Activated CD8-positive, alpha-beta memory T cell treated with anti-CD3 and anti-CD28 coated beads for 4 hours (primary cell): ENCODE data around the gene ALDH1A1.
"Not testable (repeated sequence)": the region's sequence is repeated elsewhere in the genome, so short reads cannot be mapped to it uniquely, and the experiment has no call there.

Experiments
- DNase-seq, 2 donors: peaks; one replicate each; pipeline ENCODE4 v3.0.0-alpha.2; 2020; ENCODE audit warnings: low read depth in 2 of 2

The ALDH1A1 gene

GRCh38 chr9:72896439-72896838 lies 56.4 kb downstream of the ALDH1A1 start:
- DNase-seq, result no peak

- DNase-seq, result no peak
Measured at GRCh38 chr9:72895122-72895521, 57.7 kb downstream of the ALDH1A1 start.

DNA sequence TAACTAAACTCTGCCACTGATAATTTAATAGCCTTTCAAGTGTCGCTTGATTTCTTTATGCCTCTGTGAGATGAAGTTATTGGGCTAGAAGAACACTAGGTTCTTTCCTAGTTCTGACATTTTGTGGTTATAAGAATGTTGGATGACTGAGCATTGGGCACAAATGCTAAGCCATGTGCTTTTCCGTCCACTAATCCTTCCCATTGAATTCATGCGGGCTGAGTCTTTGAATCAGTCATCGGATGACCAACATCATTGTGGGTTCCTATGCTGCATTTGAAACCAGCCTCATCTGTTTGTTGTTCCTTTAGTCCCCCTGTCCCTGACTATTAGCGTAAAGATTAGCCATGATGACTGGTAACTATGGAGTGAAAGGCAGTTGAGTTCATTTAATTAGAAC lies 58.5 kb downstream of the ALDH1A1 start:
- no peak for DNase-seq

DNA sequence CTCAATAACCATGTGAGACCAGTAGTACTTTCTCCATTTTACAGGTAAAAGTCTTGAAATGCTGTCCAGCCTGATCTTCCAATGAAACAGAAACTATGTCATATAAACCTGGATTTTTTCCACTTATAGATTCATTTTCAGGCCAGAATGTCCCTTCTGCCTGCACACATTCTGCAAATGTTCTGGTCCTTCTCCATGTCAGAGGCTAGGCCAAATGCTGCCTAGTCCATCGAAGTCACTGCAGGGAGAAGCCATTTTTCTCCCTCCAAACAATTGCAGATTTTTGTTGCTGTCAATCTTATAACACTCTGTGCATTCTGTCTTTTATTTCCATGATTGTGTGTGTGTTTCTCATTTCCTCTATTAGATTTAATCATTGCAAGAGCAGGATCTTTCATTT lies 59.4 kb downstream of the ALDH1A1 start:
- no peak for DNase-seq

GRCh38 chr9:72891043-72891442 lies 61.8 kb downstream of the ALDH1A1 start:
- no peak for DNase-seq

DNA sequence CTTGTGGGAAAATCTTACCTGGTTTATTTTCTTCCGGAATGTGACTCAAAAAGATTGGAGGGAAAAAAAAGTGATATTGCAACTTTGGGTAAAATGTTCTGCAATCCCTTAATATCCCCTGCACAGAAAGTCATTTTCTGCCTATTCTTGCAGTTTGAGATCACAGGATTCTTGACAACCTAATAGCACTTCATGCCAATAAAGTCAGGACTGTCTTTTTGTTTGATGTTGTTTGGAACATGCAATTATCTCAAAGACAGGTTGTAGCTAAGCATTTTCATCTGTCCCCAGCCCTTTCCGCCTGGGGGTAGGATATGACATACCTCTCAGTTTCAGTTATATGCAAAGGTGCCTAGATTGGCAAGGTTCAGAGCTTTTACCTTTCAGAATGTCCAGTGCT lies 63.9 kb downstream of the ALDH1A1 start:
- DNase-seq, result no peak

GRCh38 chr9:72888067-72888466 lies 64.8 kb downstream of the ALDH1A1 start:
- no peak for DNase-seq

GRCh38 chr9:72886386-72886785 lies 66.5 kb downstream of the ALDH1A1 start:
- no peak for DNase-seq

DNA sequence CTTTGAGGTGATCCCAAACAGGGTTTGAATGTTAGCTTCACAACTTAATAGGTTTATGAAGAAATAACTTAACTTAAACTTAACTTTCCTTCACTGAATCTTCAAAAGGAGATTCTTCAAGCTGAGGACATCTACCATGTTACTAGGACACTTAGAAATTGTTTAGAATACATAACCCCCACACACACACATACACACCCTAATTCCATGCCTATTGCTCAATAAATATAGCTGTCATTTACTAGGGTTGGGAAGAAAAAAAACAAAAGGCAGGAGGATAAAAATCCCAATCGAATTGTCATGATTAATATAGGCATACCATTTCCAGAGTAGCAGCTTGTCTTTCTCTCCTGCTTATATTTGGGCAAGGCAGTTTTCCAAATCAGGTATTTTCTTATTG lies 68.3 kb downstream of the ALDH1A1 start:
- DNase-seq, result no peak

- no peak for DNase-seq
Measured at GRCh38 chr9:72883875-72884274, 69.0 kb downstream of the ALDH1A1 start.

- no peak for DNase-seq
Measured at GRCh38 chr9:72882117-72882775, 70.6 kb downstream of the ALDH1A1 start.

- DNase-seq, result no peak
Measured at GRCh38 chr9:72880821-72881220, 72.0 kb downstream of the ALDH1A1 start.

GRCh38 chr9:72875221-72875620 lies 77.6 kb downstream of the ALDH1A1 start:
- DNase-seq, result no peak

GRCh38 chr9:72874344-72874743 lies 78.5 kb downstream of the ALDH1A1 start:
- no peak for DNase-seq

GRCh38 chr9:72873456-72873855 lies 79.4 kb downstream of the ALDH1A1 start:
- DNase-seq, result no peak

DNA sequence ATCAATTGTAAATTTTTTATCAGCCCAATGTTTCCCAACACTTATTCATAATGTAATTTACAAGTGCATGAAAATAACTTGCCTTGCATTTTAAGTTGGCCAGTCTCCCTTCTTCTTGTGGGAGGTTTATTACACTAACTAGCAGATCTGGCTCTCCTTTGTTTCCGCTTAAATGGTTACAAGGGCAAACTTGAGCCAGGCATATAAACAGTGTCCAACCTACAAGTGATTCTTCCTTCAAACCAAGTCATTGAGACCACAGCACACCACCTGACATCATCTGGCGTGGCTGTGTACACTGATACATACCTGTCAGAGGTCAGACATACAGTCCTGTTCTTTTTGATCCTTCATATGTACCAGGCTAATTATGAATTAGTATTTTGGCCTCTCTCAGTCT lies 80.1 kb downstream of the ALDH1A1 start:
- no peak for DNase-seq

- no peak for DNase-seq
Measured at GRCh38 chr9:72871685-72872084, 81.2 kb downstream of the ALDH1A1 start.

DNA sequence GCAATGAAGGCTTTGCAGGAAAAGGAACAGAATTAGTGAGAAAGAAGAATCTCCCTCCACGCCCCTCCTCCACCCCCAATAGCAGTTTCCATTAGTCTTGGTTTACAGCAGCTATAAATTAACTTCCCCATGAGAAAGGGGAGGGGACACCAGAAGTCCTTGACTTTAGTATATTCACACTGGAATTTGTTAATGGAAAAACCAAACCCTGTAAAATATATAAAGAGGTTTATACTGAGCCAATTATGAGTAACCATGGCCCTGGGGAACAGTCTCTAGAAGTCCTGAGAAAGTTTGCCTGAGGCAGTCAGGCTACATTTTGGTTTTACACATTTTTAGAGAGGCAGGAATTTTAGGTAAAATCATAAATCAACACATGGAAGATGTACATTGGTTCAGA lies 88.5 kb downstream of the ALDH1A1 start:
- DNase-seq, result no peak

- DNase-seq, result no peak
Measured at GRCh38 chr9:72863456-72864094, 89.3 kb downstream of the ALDH1A1 start.

DNA sequence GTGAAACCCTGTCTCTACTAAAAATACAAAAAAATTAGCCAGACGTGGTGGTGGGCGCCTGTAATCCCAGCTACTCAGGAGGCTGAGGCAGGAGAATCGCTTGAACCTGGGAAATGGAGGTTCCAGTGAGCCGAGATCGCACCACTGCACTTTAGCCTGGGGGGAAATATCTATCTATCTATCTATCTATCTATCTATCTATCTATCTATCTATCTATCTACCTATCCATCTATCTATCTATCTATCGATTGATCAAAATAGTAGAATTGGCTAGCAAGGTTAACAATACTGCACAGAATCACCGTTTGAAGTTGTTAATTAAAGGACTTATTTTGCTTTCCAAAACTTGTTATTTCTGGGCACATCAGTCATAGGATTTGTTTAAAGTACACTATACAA lies 90.1 kb downstream of the ALDH1A1 start:
- not testable (repeated sequence) for DNase-seq

DNA sequence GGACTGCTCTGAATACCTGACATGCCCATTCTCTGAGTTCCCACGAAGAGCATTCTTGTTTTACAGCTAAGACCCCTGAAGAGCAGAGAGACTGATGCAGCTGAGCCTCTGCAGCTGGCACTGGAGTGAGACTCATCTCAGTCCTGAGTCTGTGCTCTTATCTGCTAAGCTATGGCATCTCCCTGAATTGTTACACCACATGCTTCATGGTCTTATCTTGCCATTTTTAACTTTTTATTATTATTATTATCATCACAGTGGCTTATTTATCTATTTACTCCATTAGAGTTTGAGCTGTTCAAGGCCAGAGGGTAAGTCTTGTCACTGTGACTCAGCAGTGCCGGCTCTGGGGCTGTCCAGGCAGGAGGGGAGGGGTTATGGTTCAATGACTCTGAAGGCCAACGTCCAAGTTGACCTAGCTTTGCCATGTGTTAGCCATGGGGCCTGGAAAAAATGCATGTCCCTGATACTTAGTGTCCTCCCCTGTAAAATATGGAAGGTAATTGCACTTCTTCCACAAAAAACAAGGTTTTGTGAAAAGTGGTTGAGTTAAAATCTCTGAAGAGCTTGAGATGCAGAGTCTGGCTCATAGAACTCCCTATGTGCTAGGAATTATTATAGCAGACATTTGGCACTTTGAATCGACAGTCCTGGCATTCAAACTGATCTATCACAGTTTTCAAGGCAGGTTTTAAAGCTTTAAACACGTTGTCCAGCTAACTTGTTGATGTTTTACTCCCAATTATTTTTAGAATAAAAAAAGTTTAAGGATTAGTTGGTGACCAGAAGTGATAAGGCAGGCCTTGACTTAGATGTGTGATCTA lies 94.6 kb downstream of the ALDH1A1 start:
- no peak for DNase-seq

DNA sequence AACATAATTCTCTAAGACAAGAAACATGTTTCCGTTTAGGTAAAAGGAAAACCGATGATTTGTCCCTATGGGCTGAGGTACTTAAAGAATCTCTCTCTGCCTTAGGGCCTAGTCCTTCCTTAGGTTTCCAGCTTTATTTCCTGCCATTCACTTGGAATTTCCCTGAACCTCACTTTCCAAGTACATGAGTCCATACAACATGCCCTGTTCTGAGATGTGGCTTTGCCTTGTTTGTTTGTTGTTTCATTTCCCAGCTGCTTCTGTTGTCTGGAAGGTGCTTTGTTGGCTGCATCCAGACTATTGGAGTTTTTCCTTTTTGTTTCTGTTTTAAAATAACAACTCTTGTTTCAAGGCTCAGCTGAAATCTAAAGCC lies 95.2 kb downstream of the ALDH1A1 start:
- no peak for DNase-seq
